ENCODE data around the gene HDAC9. TPM values are rescaled to one million over a fixed set of nuclear protein-coding genes. Genes with fewer than 3 reads are reported as not detected.

HDAC9 gene
- total RNA-seq, 1 experiment from 2014 or later: 11.3 TPM

- POLR2A ChIA-PET: interaction anchor here (0.7 to 3.3 kb wide), 2 partner anchors 220 to 1136 kb away, joined by 4 to 33 read pairs; no protein-coding TSS in a partner anchor
Measured at GRCh38 chr7:18572885-18573284, 77.3 kb downstream of the HDAC9 start.

GRCh38 chr7:18573410-18574234 is 78.1 kb downstream of the HDAC9 start:
- ChIA-PET CTCF (interaction anchor here (0.5 to 14.8 kb wide), 9 partner anchors 9 to 869 kb away, joined by 3 to 291 read pairs (median 4); no protein-coding TSS in a partner anchor), POLR2A (interaction anchor here (0.5 to 0.7 kb wide), 2 partner anchors 102 to 989 kb away, joined by 3 to 4 read pairs; no protein-coding TSS in a partner anchor)

More at GRCh38 chr7:18572885-18573284, 77.3 kb downstream of the HDAC9 start:
- no peak for TF ChIP-seq CTCF (IDR thresholded peaks at IDR 0.05; ENCODE audit: unreplicated experiment)
- CTCF ChIA-PET: interaction anchor here (1.2 to 14.8 kb wide), 5 partner anchors 17 to 222 kb away, joined by 3 to 291 read pairs (median 14); no protein-coding TSS in a partner anchor
- intact Hi-C loops (cut with micrococcal nuclease): loop anchor here (5.0 to 10.0 kb wide), 3 partner anchors 66 to 868 kb away; no protein-coding TSS in a partner anchor
- Mint-ChIP-seq H3K9me3 (ENCODE audit: unreplicated experiment) (no peaks in the 10 kb centered on the region), H3K4me3 (ENCODE audit: unreplicated experiment) (no peak overlapping the region), H3K27ac (ENCODE audit: low read depth, unreplicated experiment) (no peak overlapping the region), H3K36me3 (ENCODE audit: insufficient read depth, unreplicated experiment) (peaks cover 6% of the 10 kb centered on the region), H3K27me3 (ENCODE audit: insufficient read depth, unreplicated experiment) (no peaks in the 10 kb centered on the region), H3K4me1 (ENCODE audit: insufficient read depth, unreplicated experiment) (no peaks in the 10 kb centered on the region)
- DNase-seq (ENCODE audit: unreplicated experiment): no peak
- BruUV-seq (replicated peaks): no TSS peak

GRCh38 chr7:18574235-18574540 is 78.6 kb downstream of the HDAC9 start:
- Mint-ChIP-seq H3K4me3 (ENCODE audit: unreplicated experiment) (no peak overlapping the region), H3K9me3 (ENCODE audit: unreplicated experiment) (no peaks in the 10 kb centered on the region), H3K36me3 (ENCODE audit: insufficient read depth, unreplicated experiment) (peaks cover 6% of the 10 kb centered on the region), H3K27ac (ENCODE audit: low read depth, unreplicated experiment) (no peak overlapping the region), H3K4me1 (ENCODE audit: insufficient read depth, unreplicated experiment) (no peaks in the 10 kb centered on the region), H3K27me3 (ENCODE audit: insufficient read depth, unreplicated experiment) (no peaks in the 10 kb centered on the region)
- BruUV-seq (replicated peaks): no TSS peak
- ChIA-PET POLR2A (no interaction called here), CTCF (interaction anchor here (0.5 to 14.8 kb wide), 8 partner anchors 8 to 870 kb away, joined by 3 to 291 read pairs (median 4); no protein-coding TSS in a partner anchor)
- intact Hi-C loops (cut with micrococcal nuclease): loop anchor here (5.0 to 10.0 kb wide), 3 partner anchors 67 to 869 kb away; no protein-coding TSS in a partner anchor
- DNase-seq (ENCODE audit: unreplicated experiment): no peak
- TF ChIP-seq CTCF (IDR thresholded peaks at IDR 0.05; ENCODE audit: unreplicated experiment): no peak

More at GRCh38 chr7:18573410-18574234, 78.1 kb downstream of the HDAC9 start:
- Mint-ChIP-seq H3K27me3 (ENCODE audit: insufficient read depth, unreplicated experiment) (no peaks in the 10 kb centered on the region), H3K4me3 (ENCODE audit: unreplicated experiment) (no peak overlapping the region), H3K9me3 (ENCODE audit: unreplicated experiment) (no peaks in the 10 kb centered on the region), H3K27ac (ENCODE audit: low read depth, unreplicated experiment) (no peak overlapping the region), H3K36me3 (ENCODE audit: insufficient read depth, unreplicated experiment) (peaks cover 6% of the 10 kb centered on the region), H3K4me1 (ENCODE audit: insufficient read depth, unreplicated experiment) (no peaks in the 10 kb centered on the region)
- no peak for TF ChIP-seq CTCF (IDR thresholded peaks at IDR 0.05; ENCODE audit: unreplicated experiment)
- intact Hi-C loops (cut with micrococcal nuclease): loop anchor here (5.0 to 10.0 kb wide), 3 partner anchors 66 to 869 kb away; no protein-coding TSS in a partner anchor
- BruUV-seq (replicated peaks): no TSS peak
- no peak for DNase-seq (ENCODE audit: unreplicated experiment)

- H3K4me3 Mint-ChIP-seq (ENCODE audit: unreplicated experiment): no peak overlapping the region
- no TSS peak for BruUV-seq (replicated peaks)
- CTCF ChIA-PET: interaction anchor here (0.6 to 14.8 kb wide), 5 partner anchors 217 to 870 kb away, joined by 3 to 291 read pairs (median 5); no protein-coding TSS in a partner anchor
- no peaks in the 10 kb centered on the region for H3K4me1 Mint-ChIP-seq (ENCODE audit: insufficient read depth, unreplicated experiment)
- no peak overlapping the region for H3K27ac Mint-ChIP-seq (ENCODE audit: low read depth, unreplicated experiment)
- DNase-seq (ENCODE audit: unreplicated experiment): no peak
- H3K36me3 Mint-ChIP-seq (ENCODE audit: insufficient read depth, unreplicated experiment): peaks cover 6% of the 10 kb centered on the region
- TF ChIP-seq CTCF (IDR thresholded peaks at IDR 0.05; ENCODE audit: unreplicated experiment): no peak
- H3K9me3 Mint-ChIP-seq (ENCODE audit: unreplicated experiment): no peaks in the 10 kb centered on the region
- POLR2A ChIA-PET: no interaction called here
- H3K27me3 Mint-ChIP-seq (ENCODE audit: insufficient read depth, unreplicated experiment): no peaks in the 10 kb centered on the region
- intact Hi-C loops (cut with micrococcal nuclease): loop anchor here (5.0 to 10.0 kb wide), 3 partner anchors 67 to 870 kb away; no protein-coding TSS in a partner anchor
Measured at GRCh38 chr7:18574676-18575075, 79.1 kb downstream of the HDAC9 start.

Measured in MCF 10A (cell line).